HAP-1 (cell line): ENCODE measurements around the gene SHC1.
A peak's percentile ranks its signal among the peaks of the same experiment; 100 is the strongest.
"Not testable (repeated sequence)": the region's sequence is repeated elsewhere in the genome, so short reads cannot be mapped to it uniquely, and the experiment has no call there.

Source experiments
- DNase-seq, 2 experiments: peaks; one replicate each; pipeline ENCODE4 v3.0.0-alpha.2; 2016 to 2020; ENCODE audit warnings: low spot score in 2 of 2
- H3K27me3 ChIP-seq: fragments of 250-450 bp; sonication (Bioruptor Pico); 2 replicates; pipeline ENCODE4 v1.5.1; 2020; ENCODE audit warnings: low read depth, mild to moderate bottlenecking, moderate library complexity
- H3K36me3 ChIP-seq: fragments of 250-450 bp; sonication (Bioruptor Pico); replicated peaks from 2 replicates; pipeline ENCODE4 v1.5.1; 2020; ENCODE audit warnings: mild to moderate bottlenecking
- H3K4me1 ChIP-seq: fragments of 250-450 bp; sonication (Bioruptor Pico); 2 replicates; pipeline ENCODE4 v1.5.1; 2020; ENCODE audit warnings: mild to moderate bottlenecking
- H3K4me3 ChIP-seq: fragments of 250-450 bp; sonication (Bioruptor Pico); 2 replicates; pipeline ENCODE4 v1.5.1; 2020; ENCODE audit warnings: mild to moderate bottlenecking, moderate library complexity
- H3K9me3 ChIP-seq: fragments of 250-450 bp; sonication (Bioruptor Pico); 2 replicates; pipeline ENCODE4 v1.5.1; 2020; ENCODE audit warnings: mild to moderate bottlenecking, moderate library complexity
- in situ Hi-C: fragments of 300-500 bp; cut with MboI; formaldehyde crosslinking; loops from 3 replicates; pipeline ENCODE4 v1.14.3; 2020; ENCODE audit warnings: low sequenced_read_pairs, inconsistent platforms, mixed read lengths

SHC1 gene

GRCh38 chr1:154982341-154982740 is 11.8 kb upstream of the SHC1 start:
- Histone ChIP-seq H3K27me3 (no peaks in the 10 kb centered on the region), H3K36me3 (peaks cover 47% of the 10 kb centered on the region), H3K4me3 (peak overlapping the region; percentile 55), H3K9me3 (no peaks in the 10 kb centered on the region), H3K4me1 (peaks cover 13% of the 10 kb centered on the region)
- in situ Hi-C loops: no loop called here
- peak; percentile 77 to 92 for DNase-seq

- H3K4me1 ChIP-seq: peaks cover 19% of the 10 kb centered on the region
- in situ Hi-C loops: no loop called here
- H3K4me3 ChIP-seq: no peak overlapping the region
- no peaks in the 10 kb centered on the region for H3K9me3 ChIP-seq
- DNase-seq: no peak
- H3K36me3 ChIP-seq: peaks cover 36% of the 10 kb centered on the region
- H3K27me3 ChIP-seq: no peaks in the 10 kb centered on the region
Observed at GRCh38 chr1:154978360-154978759, 7.8 kb upstream of the SHC1 start.

GRCh38 chr1:154977762-154978161 is 7.2 kb upstream of the SHC1 start:
- DNase-seq, H3K4me3 ChIP-seq, in situ Hi-C loops, H3K27me3 ChIP-seq, H3K9me3 ChIP-seq: not testable (repeated sequence)
- peaks cover 36% of the 10 kb centered on the region for H3K36me3 ChIP-seq
- H3K4me1 ChIP-seq: peaks cover 23% of the 10 kb centered on the region

- DNase-seq: peak in 1 of 2 experiments; percentile 69
- no peaks in the 10 kb centered on the region for H3K9me3 ChIP-seq
- peaks cover 30% of the 10 kb centered on the region for H3K4me1 ChIP-seq
- peak overlapping the region; percentile 82 for H3K4me3 ChIP-seq
- no peaks in the 10 kb centered on the region for H3K27me3 ChIP-seq
- in situ Hi-C loops: no loop called here
- H3K36me3 ChIP-seq: peaks cover 30% of the 10 kb centered on the region
Observed at GRCh38 chr1:154975409-154976059, 5.0 kb upstream of the SHC1 start.

GRCh38 chr1:154974808-154975408 is 4.4 kb upstream of the SHC1 start:
- Histone ChIP-seq H3K36me3 (peaks cover 24% of the 10 kb centered on the region), H3K9me3 (no peaks in the 10 kb centered on the region), H3K4me1 (peaks cover 36% of the 10 kb centered on the region), H3K4me3 (peak overlapping the region; percentile 82), H3K27me3 (no peaks in the 10 kb centered on the region)
- DNase-seq: peak; percentile 94 to 97
- in situ Hi-C loops: no loop called here

- Histone ChIP-seq H3K9me3 (no peaks in the 10 kb centered on the region), H3K4me1 (peaks cover 36% of the 10 kb centered on the region), H3K4me3 (peak within 1 kb of the TSS; percentile 82), H3K27me3 (no peaks in the 10 kb centered on the region), H3K36me3 (peaks cover 17% of the 10 kb centered on the region)
- in situ Hi-C loops: no loop called here
- peak; percentile 97 to 100 for DNase-seq
Observed at GRCh38 chr1:154974102-154974807, 3.7 kb upstream of the SHC1 start, which contains the start of gene CKS1B. Gene CKS1B, plus strand, starts transcription at chr1:154974681. Its CDS starts 65 bp downstream, at chr1:154974746.

- in situ Hi-C loops: no loop called here
- peaks cover 13% of the 10 kb centered on the region for H3K36me3 ChIP-seq
Observed at GRCh38 chr1:154973344-154974101, 3.0 kb upstream of the SHC1 start.

GRCh38 chr1:154972517-154973343 is 2.2 kb upstream of the SHC1 start:
- peaks cover 12% of the 10 kb centered on the region for H3K36me3 ChIP-seq
- H3K9me3 ChIP-seq: no peaks in the 10 kb centered on the region
- no peaks in the 10 kb centered on the region for H3K27me3 ChIP-seq
- peak overlapping the region; percentile 82 for H3K4me3 ChIP-seq
- peak; percentile 78 to 87 for DNase-seq
- in situ Hi-C loops: no loop called here
- H3K4me1 ChIP-seq: peaks cover 36% of the 10 kb centered on the region

More at GRCh38 chr1:154973344-154974101, 3.0 kb upstream of the SHC1 start:
- peaks cover 36% of the 10 kb centered on the region for H3K4me1 ChIP-seq
- H3K27me3 ChIP-seq: no peaks in the 10 kb centered on the region
- DNase-seq: peak; percentile 96 to 100
- H3K4me3 ChIP-seq: peak overlapping the region; percentile 82
- no peaks in the 10 kb centered on the region for H3K9me3 ChIP-seq

GRCh38 chr1:154972213-154972516 is 1.6 kb upstream of the SHC1 start:
- no peak overlapping the region for H3K4me3 ChIP-seq
- H3K36me3 ChIP-seq: peaks cover 13% of the 10 kb centered on the region
- in situ Hi-C loops: no loop called here
- DNase-seq: no peak
- H3K4me1 ChIP-seq: peaks cover 36% of the 10 kb centered on the region
- H3K9me3 ChIP-seq: no peaks in the 10 kb centered on the region
- no peaks in the 10 kb centered on the region for H3K27me3 ChIP-seq

GRCh38 chr1:154971341-154971998 is 923 bp upstream of the SHC1 start:
- Histone ChIP-seq H3K4me1 (peaks cover 32% of the 10 kb centered on the region), H3K9me3 (no peaks in the 10 kb centered on the region), H3K36me3 (peaks cover 19% of the 10 kb centered on the region), H3K4me3 (no peak overlapping the region), H3K27me3 (no peaks in the 10 kb centered on the region)
- in situ Hi-C loops: no loop called here
- DNase-seq: no peak

- Histone ChIP-seq H3K9me3 (no peaks in the 10 kb centered on the region), H3K36me3 (peaks cover 33% of the 10 kb centered on the region), H3K27me3 (no peaks in the 10 kb centered on the region), H3K4me3 (no peak overlapping the region; the same call in 1 of the 2 replicates), H3K4me1 (peaks cover 27% of the 10 kb centered on the region)
- in situ Hi-C loops: no loop called here
- DNase-seq: no peak
Observed at GRCh38 chr1:154969860-154970452, 591 bp downstream of the SHC1 start.

- Histone ChIP-seq H3K27me3 (no peaks in the 10 kb centered on the region), H3K4me1 (peaks cover 27% of the 10 kb centered on the region), H3K9me3 (no peaks in the 10 kb centered on the region), H3K4me3 (no peak overlapping the region), H3K36me3 (peaks cover 39% of the 10 kb centered on the region)
- in situ Hi-C loops: no loop called here
- DNase-seq: no peak
Observed at GRCh38 chr1:154969246-154969645, 1.3 kb downstream of the SHC1 start.
